NK-92 treated with Interleukin-12 subunit alpha and Interleukin-12 subunit beta, amount 100 ng/mL, for 24 hours (cell line): ENCODE measurements around the gene IKZF1.
"Not testable (repeated sequence)": the region's sequence is repeated elsewhere in the genome, so short reads cannot be mapped to it uniquely, and the experiment has no call there.

Source experiments
- DNase-seq: peaks from one replicate; lab custom pipeline; 2025; lab: John Stamatoyannopoulos, UW

Gene IKZF1

GRCh38 chr7:50334341-50334994, 30.0 kb downstream of the IKZF1 start:
- no peak for DNase-seq

- DNase-seq, result no peak
Observed at GRCh38 chr7:50335230-50335794, 30.8 kb downstream of the IKZF1 start.

- DNase-seq, result no peak
Observed at GRCh38 chr7:50335795-50336754, 31.6 kb downstream of the IKZF1 start.

- DNase-seq, result no peak
Observed at GRCh38 chr7:50336894-50337703, 32.6 kb downstream of the IKZF1 start.

- DNase-seq, result not testable (repeated sequence)
Observed at GRCh38 chr7:50339472-50339871, 35.0 kb downstream of the IKZF1 start.

- DNase-seq, result peak; percentile 28
Observed at GRCh38 chr7:50339990-50340500, 35.5 kb downstream of the IKZF1 start.

GRCh38 chr7:50341724-50342123, 37.2 kb downstream of the IKZF1 start:
- DNase-seq, result no peak

- DNase-seq, result no peak
Observed at GRCh38 chr7:50342616-50343114, 38.1 kb downstream of the IKZF1 start.

GRCh38 chr7:50346545-50347497, 42.3 kb downstream of the IKZF1 start:
- DNase-seq, result no peak

GRCh38 chr7:50347693-50348092, 43.2 kb downstream of the IKZF1 start:
- DNase-seq, result no peak

GRCh38 chr7:50348469-50349162, 44.1 kb downstream of the IKZF1 start:
- no peak for DNase-seq

- DNase-seq, result no peak
Observed at GRCh38 chr7:50349399-50349798, 44.9 kb downstream of the IKZF1 start.

GRCh38 chr7:50349963-50350944, 45.7 kb downstream of the IKZF1 start:
- DNase-seq, result peak; percentile 45

- DNase-seq, result no peak
Observed at GRCh38 chr7:50351267-50351666, 46.8 kb downstream of the IKZF1 start.

GRCh38 chr7:50352282-50352681, 47.8 kb downstream of the IKZF1 start:
- DNase-seq, result no peak

- DNase-seq, result no peak
Observed at GRCh38 chr7:50352751-50353150, 48.2 kb downstream of the IKZF1 start.

GRCh38 chr7:50353201-50353600, 48.7 kb downstream of the IKZF1 start:
- DNase-seq, result no peak

- DNase-seq, result no peak
Observed at GRCh38 chr7:50353894-50354595, 49.5 kb downstream of the IKZF1 start.
